GM12878 (cell line): ENCODE results near the gene CCDC160.
"Not testable (repeated sequence)": the region's sequence is repeated elsewhere in the genome, so short reads cannot be mapped to it uniquely, and the experiment has no call there.

ENCODE experiments used
- BMI1 ChIP-seq: fragments of 450-650 bp; IDR thresholded peaks from 2 replicates; pipeline ENCODE4 v1.6.1; 2016; ENCODE audit warnings: mild to moderate bottlenecking, moderate library complexity, borderline replicate concordance
- CHD1 ChIP-seq: IDR thresholded peaks from 2 replicates; pipeline ENCODE4 v1.6.1; 2012; ENCODE audit warnings: low read depth, low read length, improper control_type of control experiment
- CHD4 ChIP-seq: fragments of 200-600 bp; sonication (generic); IDR thresholded peaks from 2 replicates; pipeline ENCODE4 v1.6.1; 2016; ENCODE audit warnings: mild to moderate bottlenecking
- KDM1A ChIP-seq: fragments of 200-600 bp; sonication (generic); IDR thresholded peaks from 2 replicates; pipeline ENCODE4 v1.6.1; 2016; ENCODE audit warnings: borderline replicate concordance
- NFIC ChIP-seq: IDR thresholded peaks from 2 replicates; pipeline ENCODE4 v1.6.1; 2012; ENCODE audit warnings: low read depth, mild to moderate bottlenecking, inconsistent platforms, low read length, moderate library complexity
- NFXL1 ChIP-seq: fragments of 450-650 bp; IDR thresholded peaks from 2 replicates; pipeline ENCODE4 v1.6.1; 2017; ENCODE audit warnings: antibody characterized with exemption, mild to moderate bottlenecking, borderline replicate concordance
- POLR2A ChIP-seq: IDR thresholded peaks from 2 replicates; pipeline ENCODE4 v1.6.1; 2011; ENCODE audit warnings: low read depth, mild to moderate bottlenecking, low read length
- TF ChIP-seq, protein P1 (sequence below): IDR thresholded peaks from 2 replicates; pipeline ENCODE4 v1.6.1; 2011; ENCODE audit warnings: low read depth, mild to moderate bottlenecking, low read length, moderate library complexity, borderline replicate concordance; ENCODE audit errors: extremely low read depth
- TF ChIP-seq, protein P2 (sequence below), 3 experiments: IDR thresholded peaks in 2 of 3; conservative IDR thresholded peaks in 1 of 3; 2 replicates each; pipeline ENCODE4 v1.5.1; 2011; ENCODE audit warnings: low read depth in 3 of 3, low read length in 3 of 3, mild to moderate bottlenecking in 3 of 3, control low read depth in 2 of 3, moderate library complexity in 2 of 3, inconsistent platforms in 1 of 3, mixed read lengths in 1 of 3; ENCODE audit not compliant: control insufficient read depth in 2 of 3, insufficient read depth in 1 of 3; ENCODE audit errors: extremely low read depth in 1 of 3

DNA sequence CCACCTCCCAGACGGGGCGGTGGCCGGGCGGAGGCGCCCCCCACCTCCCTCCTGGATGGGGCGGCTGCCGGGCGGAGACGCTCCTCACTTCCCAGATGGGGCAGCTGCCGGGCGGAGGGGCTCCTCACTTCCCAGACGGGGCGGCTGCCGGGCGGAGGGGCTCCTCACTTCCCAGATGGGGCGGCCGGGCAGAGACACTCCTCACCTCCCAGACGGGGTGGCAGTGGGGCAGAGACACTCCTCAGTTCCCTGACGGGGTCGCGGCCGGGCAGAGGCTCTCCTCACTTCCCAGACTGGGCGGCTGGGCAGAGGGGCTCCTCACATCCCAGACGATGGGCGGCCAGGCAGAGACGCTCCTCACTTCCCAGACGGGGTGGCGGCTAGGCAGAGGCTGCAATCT is 49.0 kb downstream of the CCDC160 start:
- TF ChIP-seq CHD1, POLR2A, CHD4, KDM1A, BMI1, NFIC, NFXL1: not testable (repeated sequence)
- TF ChIP-seq, protein P1, sequence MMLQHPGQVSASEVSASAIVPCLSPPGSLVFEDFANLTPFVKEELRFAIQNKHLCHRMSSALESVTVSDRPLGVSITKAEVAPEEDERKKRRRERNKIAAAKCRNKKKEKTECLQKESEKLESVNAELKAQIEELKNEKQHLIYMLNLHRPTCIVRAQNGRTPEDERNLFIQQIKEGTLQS = not testable (repeated sequence)
- TF ChIP-seq, protein P2, sequence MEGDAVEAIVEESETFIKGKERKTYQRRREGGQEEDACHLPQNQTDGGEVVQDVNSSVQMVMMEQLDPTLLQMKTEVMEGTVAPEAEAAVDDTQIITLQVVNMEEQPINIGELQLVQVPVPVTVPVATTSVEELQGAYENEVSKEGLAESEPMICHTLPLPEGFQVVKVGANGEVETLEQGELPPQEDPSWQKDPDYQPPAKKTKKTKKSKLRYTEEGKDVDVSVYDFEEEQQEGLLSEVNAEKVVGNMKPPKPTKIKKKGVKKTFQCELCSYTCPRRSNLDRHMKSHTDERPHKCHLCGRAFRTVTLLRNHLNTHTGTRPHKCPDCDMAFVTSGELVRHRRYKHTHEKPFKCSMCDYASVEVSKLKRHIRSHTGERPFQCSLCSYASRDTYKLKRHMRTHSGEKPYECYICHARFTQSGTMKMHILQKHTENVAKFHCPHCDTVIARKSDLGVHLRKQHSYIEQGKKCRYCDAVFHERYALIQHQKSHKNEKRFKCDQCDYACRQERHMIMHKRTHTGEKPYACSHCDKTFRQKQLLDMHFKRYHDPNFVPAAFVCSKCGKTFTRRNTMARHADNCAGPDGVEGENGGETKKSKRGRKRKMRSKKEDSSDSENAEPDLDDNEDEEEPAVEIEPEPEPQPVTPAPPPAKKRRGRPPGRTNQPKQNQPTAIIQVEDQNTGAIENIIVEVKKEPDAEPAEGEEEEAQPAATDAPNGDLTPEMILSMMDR (IDR thresholded peaks at IDR 0.05 in 2 of 3, conservative IDR thresholded peaks at IDR 0.05 in 1 of 3; ENCODE audit: control insufficient read depth in 2 of 3, extremely low read depth in 1 of 3, insufficient read depth in 1 of 3, low read depth in 3 of 3, low read length in 3 of 3) = not testable (repeated sequence)
